GM06990 (cell line): ENCODE results near the gene GPT2.
A peak's percentile ranks its signal among the peaks of the same experiment; 100 is the strongest.

ENCODE experiments used
- DNase-seq: peaks from one replicate; pipeline ENCODE4 v3.0.0-alpha.2; 2011; ENCODE audit not compliant: insufficient read length; ENCODE audit errors: extremely low read depth
- H3K27me3 ChIP-seq: replicated peaks from 2 replicates; pipeline ENCODE4 v1.6.0; 2011; ENCODE audit warnings: low read length; ENCODE audit not compliant: control insufficient read depth, insufficient read depth
- H3K36me3 ChIP-seq: 2 replicates; pipeline ENCODE4 v1.5.1; 2011; ENCODE audit warnings: low read length; ENCODE audit not compliant: control insufficient read depth, insufficient read depth
- H3K4me3 ChIP-seq: replicated peaks from 2 replicates; pipeline ENCODE4 v1.5.1; 2011; ENCODE audit warnings: low read depth, mild to moderate bottlenecking, control low read depth, low read length
- TF ChIP-seq, protein P1 (sequence below): IDR thresholded peaks from 2 replicates; pipeline ENCODE4 v1.5.1; 2011; ENCODE audit warnings: low read length, control low read depth, mild to moderate bottlenecking, inconsistent platforms; ENCODE audit not compliant: insufficient read depth, poor library complexity, severe bottlenecking

GPT2 gene

DNA sequence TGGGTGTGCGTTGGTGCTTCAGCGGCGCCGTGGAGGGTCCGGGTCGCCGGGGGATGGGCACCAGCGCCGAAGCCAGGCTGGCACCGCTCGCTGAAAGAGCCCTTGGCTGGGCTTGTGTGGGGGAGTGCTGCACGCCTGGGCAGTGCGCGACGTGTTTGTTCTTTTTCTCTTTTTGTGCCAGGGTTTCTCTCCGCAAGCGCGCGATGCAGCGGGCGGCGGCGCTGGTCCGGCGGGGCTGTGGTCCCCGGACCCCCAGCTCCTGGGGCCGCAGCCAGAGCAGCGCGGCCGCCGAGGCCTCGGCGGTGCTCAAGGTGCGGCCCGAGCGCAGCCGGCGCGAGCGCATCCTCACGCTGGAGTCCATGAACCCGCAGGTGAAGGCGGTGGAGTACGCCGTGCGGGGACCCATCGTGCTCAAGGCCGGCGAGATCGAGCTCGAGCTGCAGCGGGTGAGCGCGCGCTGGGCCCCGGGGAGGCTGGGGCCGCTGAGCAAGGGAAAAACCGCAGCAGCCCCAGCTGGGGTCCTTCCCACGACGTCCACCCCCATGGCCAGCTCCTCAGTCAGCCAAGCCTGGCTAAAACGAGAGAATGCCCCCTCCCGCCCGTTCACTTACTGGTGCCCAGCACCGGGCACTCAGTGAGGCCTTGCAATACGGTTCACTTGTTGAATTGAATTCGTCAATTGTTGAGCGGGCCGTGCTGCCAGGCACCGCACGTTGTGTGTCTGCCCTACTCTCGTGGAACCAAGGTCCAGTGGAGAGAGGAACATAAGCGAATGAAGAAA, 541 bp downstream of the GPT2 start:
- Histone ChIP-seq H3K4me3 (peak overlapping the region; percentile 83), H3K27me3 (no peaks in the 10 kb centered on the region; the same call in 1 of the 2 replicates), H3K36me3 (no peaks in the 10 kb centered on the region)
- peak; percentile 36 for DNase-seq
- TF ChIP-seq, protein P1, sequence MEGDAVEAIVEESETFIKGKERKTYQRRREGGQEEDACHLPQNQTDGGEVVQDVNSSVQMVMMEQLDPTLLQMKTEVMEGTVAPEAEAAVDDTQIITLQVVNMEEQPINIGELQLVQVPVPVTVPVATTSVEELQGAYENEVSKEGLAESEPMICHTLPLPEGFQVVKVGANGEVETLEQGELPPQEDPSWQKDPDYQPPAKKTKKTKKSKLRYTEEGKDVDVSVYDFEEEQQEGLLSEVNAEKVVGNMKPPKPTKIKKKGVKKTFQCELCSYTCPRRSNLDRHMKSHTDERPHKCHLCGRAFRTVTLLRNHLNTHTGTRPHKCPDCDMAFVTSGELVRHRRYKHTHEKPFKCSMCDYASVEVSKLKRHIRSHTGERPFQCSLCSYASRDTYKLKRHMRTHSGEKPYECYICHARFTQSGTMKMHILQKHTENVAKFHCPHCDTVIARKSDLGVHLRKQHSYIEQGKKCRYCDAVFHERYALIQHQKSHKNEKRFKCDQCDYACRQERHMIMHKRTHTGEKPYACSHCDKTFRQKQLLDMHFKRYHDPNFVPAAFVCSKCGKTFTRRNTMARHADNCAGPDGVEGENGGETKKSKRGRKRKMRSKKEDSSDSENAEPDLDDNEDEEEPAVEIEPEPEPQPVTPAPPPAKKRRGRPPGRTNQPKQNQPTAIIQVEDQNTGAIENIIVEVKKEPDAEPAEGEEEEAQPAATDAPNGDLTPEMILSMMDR: no peak

DNA sequence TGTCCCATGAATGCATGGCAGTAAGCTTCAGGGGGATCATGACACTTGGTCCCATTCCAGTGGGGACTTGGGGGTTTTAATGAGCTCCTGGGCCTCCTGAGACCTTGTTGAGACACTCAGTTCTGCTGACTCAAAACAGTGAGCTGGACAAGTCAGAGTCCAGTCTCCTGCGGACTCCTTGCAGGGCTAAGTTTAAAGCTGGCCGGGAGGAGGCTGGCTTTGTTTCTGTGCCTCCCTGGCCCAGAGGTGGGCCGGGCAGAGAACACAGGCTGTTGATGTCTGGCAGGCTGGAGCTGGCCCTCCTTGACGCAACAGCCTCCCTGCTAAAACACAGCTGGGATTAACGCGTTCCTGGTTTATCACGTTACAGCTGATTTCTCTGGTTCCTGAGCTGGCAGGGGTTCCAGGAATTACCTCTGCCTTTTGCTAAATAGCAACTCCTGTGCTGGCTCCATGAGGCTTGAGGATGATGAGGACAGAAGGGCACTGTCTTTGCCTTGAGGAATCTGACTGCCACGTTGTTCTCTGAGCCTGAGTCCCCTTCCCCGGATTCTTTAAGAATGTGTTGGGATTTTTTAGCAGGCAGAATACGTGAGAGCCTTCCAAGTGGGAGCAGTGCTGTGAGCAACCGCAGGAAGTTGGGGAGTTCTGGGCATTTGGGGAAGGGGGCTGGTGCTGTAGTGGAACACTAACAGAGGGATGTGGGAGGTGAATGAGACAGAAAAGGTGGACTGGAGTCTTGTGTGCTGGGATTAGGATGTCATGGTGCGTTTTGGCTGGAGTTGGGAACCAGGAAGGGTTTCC, 2.0 kb downstream of the GPT2 start:
- Histone ChIP-seq H3K4me3 (no peak overlapping the region), H3K27me3 (no peaks in the 10 kb centered on the region; the same call in 1 of the 2 replicates), H3K36me3 (no peaks in the 10 kb centered on the region)
- no peak for DNase-seq
- TF ChIP-seq, protein P1: no peak

DNA sequence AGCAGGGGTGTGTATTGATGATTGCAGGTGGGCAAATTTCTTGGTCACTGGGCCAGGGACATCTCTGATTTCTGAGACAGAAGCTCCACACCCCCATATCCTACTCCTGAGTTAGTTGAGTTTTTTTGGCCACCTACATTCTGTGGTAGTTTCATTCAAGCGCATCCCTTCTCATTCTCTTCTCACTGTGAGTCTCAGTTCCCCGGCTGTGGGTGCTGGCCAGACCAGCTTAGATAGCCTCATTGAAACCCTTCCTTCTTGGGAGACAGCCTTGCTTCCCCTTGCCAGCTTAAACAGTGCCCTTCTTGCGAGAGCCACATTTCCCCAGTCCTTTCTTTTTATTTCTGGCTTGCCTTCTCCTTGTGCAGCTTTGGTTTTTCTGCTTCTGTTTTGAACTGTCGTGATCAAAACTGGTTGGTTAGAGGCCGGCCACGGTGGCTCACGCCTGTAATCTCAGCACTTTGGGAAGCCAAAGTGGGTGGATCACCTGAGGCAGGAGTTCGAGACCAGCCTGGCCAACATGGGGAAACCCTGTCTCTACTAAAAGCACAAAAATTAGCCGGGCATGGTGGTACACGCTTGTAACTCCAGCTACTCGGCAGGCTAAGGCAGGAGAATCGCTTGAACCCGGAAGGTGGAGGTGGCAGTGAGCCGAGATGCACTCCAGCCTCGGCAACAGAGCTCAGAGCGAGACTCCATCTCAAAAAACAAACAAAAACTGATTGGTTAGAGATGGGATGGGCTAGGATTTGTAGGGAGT, 2.8 kb downstream of the GPT2 start:
- Histone ChIP-seq H3K36me3 (no peaks in the 10 kb centered on the region), H3K27me3 (no peaks in the 10 kb centered on the region; the same call in 1 of the 2 replicates), H3K4me3 (no peak overlapping the region)
- DNase-seq: no peak
- TF ChIP-seq, protein P1: no peak

DNA sequence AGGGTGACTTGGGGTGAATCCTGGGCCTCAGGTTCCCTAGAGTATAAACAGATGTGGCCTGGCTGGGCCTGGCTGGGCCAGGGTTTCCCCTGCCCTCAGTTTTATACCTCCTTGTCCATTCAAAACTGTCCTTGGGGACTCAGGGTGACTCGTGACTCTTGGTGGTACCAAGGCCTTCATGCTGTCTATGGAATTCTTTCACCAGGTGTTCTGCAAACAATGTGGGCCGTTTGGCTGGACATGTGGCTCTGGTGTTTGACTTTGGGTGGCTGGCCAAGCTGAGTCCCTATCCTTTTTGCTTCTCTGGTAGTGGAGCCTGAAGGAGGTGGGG, 3.3 kb downstream of the GPT2 start:
- no peak for DNase-seq
- Histone ChIP-seq H3K36me3 (no peaks in the 10 kb centered on the region), H3K4me3 (no peak overlapping the region), H3K27me3 (no peaks in the 10 kb centered on the region; the same call in 1 of the 2 replicates)
- TF ChIP-seq, protein P1: no peak

DNA sequence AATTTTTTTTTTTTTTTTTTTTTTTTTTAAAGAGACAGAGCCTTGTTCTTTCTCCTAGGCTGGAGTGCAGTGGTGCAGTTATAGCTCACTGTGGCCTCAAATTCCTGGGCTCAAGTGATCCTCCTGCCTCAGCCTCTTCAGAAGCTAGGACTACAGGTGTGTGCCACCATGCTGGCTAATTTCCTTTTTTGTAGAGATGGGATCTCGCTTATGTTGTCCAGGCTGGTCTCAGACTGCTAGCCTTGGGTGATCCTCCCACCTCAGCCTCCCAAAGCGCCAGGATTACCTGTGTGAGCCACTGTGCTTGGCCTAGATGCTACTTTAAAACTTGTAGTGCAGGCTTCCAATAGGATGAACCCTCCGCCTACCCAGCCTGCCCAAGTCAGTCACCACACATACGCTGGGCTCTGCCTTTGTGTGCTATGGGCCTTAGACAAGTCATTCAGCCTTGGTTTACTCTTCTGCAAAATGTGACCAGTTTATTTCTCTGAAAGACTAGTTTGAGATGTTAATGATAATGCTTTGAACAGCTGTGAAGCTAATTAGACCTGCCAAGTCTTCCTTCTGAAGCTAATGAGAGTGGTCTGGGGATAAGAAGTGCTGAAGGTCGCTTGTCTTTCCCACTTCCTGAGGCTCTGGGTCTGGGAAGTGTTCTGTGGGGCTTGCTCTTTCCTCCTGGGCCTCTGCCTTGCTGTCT, 5.2 kb downstream of the GPT2 start:
- TF ChIP-seq, protein P1: no peak
- DNase-seq: no peak
- no peaks in the 10 kb centered on the region; the same call in 1 of the 2 replicates for H3K27me3 ChIP-seq
- H3K4me3 ChIP-seq: no peak overlapping the region
- no peaks in the 10 kb centered on the region for H3K36me3 ChIP-seq
